Upper lobe of right lung (tissue), 1 donor: ENCODE results near the gene HHIPL2. TPM values are rescaled to one million over a fixed set of nuclear protein-coding genes. Genes with fewer than 3 reads are reported as not detected.

Source experiments
- ATAC-seq: fragments of 200-7000 bp; cut with Tn5 transposase; one replicate; pipeline ENCODE4 v1.9.1; 2020; ENCODE audit warnings: mild to moderate bottlenecking, moderate library complexity
- DNase-seq: peaks from one replicate; pipeline ENCODE4 v3.0.0-alpha.2; 2020
- H3K27ac ChIP-seq: fragments of 200-600 bp; one replicate; pipeline ENCODE4 v1.8.0; 2022
- H3K27me3 ChIP-seq: fragments of 200-600 bp; one replicate; pipeline ENCODE4 v1.8.0; 2022; ENCODE audit warnings: mild to moderate bottlenecking
- H3K36me3 ChIP-seq: fragments of 200-600 bp; one replicate; pipeline ENCODE4 v1.8.0; 2022
- H3K4me1 ChIP-seq: fragments of 200-600 bp; one replicate; pipeline ENCODE4 v1.8.0; 2022
- H3K4me3 ChIP-seq: fragments of 200-600 bp; one replicate; pipeline ENCODE4 v1.8.0; 2022; ENCODE audit warnings: mild to moderate bottlenecking
- H3K9me3 ChIP-seq: fragments of 200-600 bp; one replicate; pipeline ENCODE4 v1.8.0; 2022
- CTCF ChIP-seq: fragments of 200-600 bp; IDR thresholded peaks from one replicate; pipeline ENCODE4 v1.8.0; 2022; ENCODE audit warnings: antibody characterized with exemption
- intact Hi-C: fragments of 100-400 bp; cut with DNase I; formaldehyde crosslinking; loops from one replicate; pipeline ENCODE4 v1.11.0; 2022
- total RNA-seq: library from RNA; stranded (reverse); fragmentation: NEBNext Ultra II Directional; extraction: Animal tissue kit (Norgen Biotek cat#: 25700); gene quantifications from one replicate; pipeline ENCODE4 v1.2.1, GENCODE V29; 2021
- donor health status: DM: no; HTN: yes; CAD: no; lungs with severe emphysema.

HHIPL2 gene
- total RNA-seq, 1 donor from 2014 or later: not detected

- no peak for TF ChIP-seq CTCF
- no peaks in the 10 kb centered on the region for H3K27me3 ChIP-seq
- intact Hi-C loops: no loop called here
- no peaks in the 10 kb centered on the region for H3K9me3 ChIP-seq
- no peak overlapping the region for H3K27ac ChIP-seq
- H3K4me1 ChIP-seq: peaks cover 44% of the 10 kb centered on the region
- DNase-seq (no peak), ATAC-seq (no peak)
- H3K36me3 ChIP-seq: peaks cover 9% of the 10 kb centered on the region
- no peak overlapping the region for H3K4me3 ChIP-seq
Observed at GRCh38 chr1:222588135-222588534, 40.2 kb upstream of the HHIPL2 start.

- Histone ChIP-seq H3K9me3 (no peaks in the 10 kb centered on the region), H3K4me1 (peaks cover 46% of the 10 kb centered on the region), H3K27ac (no peak overlapping the region), H3K27me3 (no peaks in the 10 kb centered on the region), H3K36me3 (peaks cover 9% of the 10 kb centered on the region), H3K4me3 (no peak overlapping the region)
- no peak for DNase-seq
- no peak for TF ChIP-seq CTCF
- intact Hi-C loops: no loop called here
- no peak for ATAC-seq
Observed at GRCh38 chr1:222586842-222587241, 38.9 kb upstream of the HHIPL2 start.

GRCh38 chr1:222583079-222583478 is 35.2 kb upstream of the HHIPL2 start:
- Histone ChIP-seq H3K27ac (no peak overlapping the region), H3K36me3 (peaks cover 9% of the 10 kb centered on the region)

GRCh38 chr1:222582099-222582774 is 34.3 kb upstream of the HHIPL2 start:
- H3K9me3 ChIP-seq: no peaks in the 10 kb centered on the region
- peaks cover 9% of the 10 kb centered on the region for H3K36me3 ChIP-seq
- intact Hi-C loops: no loop called here
- no peak for ATAC-seq
- peaks cover 21% of the 10 kb centered on the region for H3K4me1 ChIP-seq
- no peak overlapping the region for H3K4me3 ChIP-seq
- no peaks in the 10 kb centered on the region for H3K27me3 ChIP-seq
- no peak for TF ChIP-seq CTCF
- H3K27ac ChIP-seq: no peak overlapping the region
- DNase-seq: no peak

More at GRCh38 chr1:222583079-222583478, 35.2 kb upstream of the HHIPL2 start:
- peaks cover 29% of the 10 kb centered on the region for H3K4me1 ChIP-seq
- no peak for TF ChIP-seq CTCF
- intact Hi-C loops: no loop called here
- H3K27me3 ChIP-seq: no peaks in the 10 kb centered on the region
- H3K4me3 ChIP-seq: no peak overlapping the region
- ATAC-seq (peak; percentile 48), DNase-seq (no peak)
- H3K9me3 ChIP-seq: no peaks in the 10 kb centered on the region

- ATAC-seq: no peak
- intact Hi-C loops: no loop called here
- Histone ChIP-seq H3K4me3 (no peak overlapping the region), H3K27me3 (no peaks in the 10 kb centered on the region), H3K27ac (no peak overlapping the region), H3K9me3 (no peaks in the 10 kb centered on the region), H3K36me3 (peaks cover 23% of the 10 kb centered on the region), H3K4me1 (peaks cover 14% of the 10 kb centered on the region)
- no peak for TF ChIP-seq CTCF
- DNase-seq: no peak
Observed at GRCh38 chr1:222579316-222579715, 31.4 kb upstream of the HHIPL2 start.

GRCh38 chr1:222570837-222571236 is 22.9 kb upstream of the HHIPL2 start:
- peaks cover 31% of the 10 kb centered on the region for H3K36me3 ChIP-seq
- no peaks in the 10 kb centered on the region for H3K4me1 ChIP-seq
- ATAC-seq: no peak
- no peak for DNase-seq
- H3K9me3 ChIP-seq: no peaks in the 10 kb centered on the region
- H3K27me3 ChIP-seq: no peaks in the 10 kb centered on the region
- TF ChIP-seq CTCF: no peak
- no peak overlapping the region for H3K27ac ChIP-seq
- intact Hi-C loops: no loop called here
- no peak overlapping the region for H3K4me3 ChIP-seq
